ENCODE results near the gene PRKN. TPM values are rescaled to one million over a fixed set of nuclear protein-coding genes. Genes with fewer than 3 reads are reported as not detected.
"Not testable (repeated sequence)": the region's sequence is repeated elsewhere in the genome, so short reads cannot be mapped to it uniquely, and the experiment has no call there.

The PRKN gene
- total RNA-seq, 3 donors from 2014 or later: 5.2 to 10.2 (median 8.1) TPM

GRCh38 chr6:161830866-161831616 is 896.5 kb downstream of the PRKN start:
- no peak for TF ChIP-seq CTCF (IDR thresholded peaks at IDR 0.05)
- Histone ChIP-seq H3K9me3 (no peaks in the 10 kb centered on the region), H3K4me3 (no peak overlapping the region), H3K36me3 (ENCODE audit: low read depth) (no peaks in the 10 kb centered on the region), H3K4me1 (ENCODE audit: low read depth) (no peaks in the 10 kb centered on the region)
- no peak for ATAC-seq
- DNase-seq: no peak
- intact Hi-C loops (cut with DNase I, micrococcal nuclease): no loop called here

- no peak for TF ChIP-seq CTCF (IDR thresholded peaks at IDR 0.05)
- no peaks in the 10 kb centered on the region for H3K9me3 ChIP-seq
- no peak overlapping the region for H3K4me3 ChIP-seq
- no peak for ATAC-seq
- no peaks in the 10 kb centered on the region for H3K36me3 ChIP-seq (ENCODE audit: low read depth)
- no peak for DNase-seq
- no peaks in the 10 kb centered on the region for H3K4me1 ChIP-seq (ENCODE audit: low read depth)
- intact Hi-C loops (cut with DNase I, micrococcal nuclease): no loop called here
Observed at GRCh38 chr6:161829291-161829729, 898.3 kb downstream of the PRKN start.

GRCh38 chr6:161828355-161828754 is 899.2 kb downstream of the PRKN start:
- Histone ChIP-seq H3K9me3 (no peaks in the 10 kb centered on the region), H3K4me1 (ENCODE audit: low read depth) (no peaks in the 10 kb centered on the region), H3K4me3 (no peak overlapping the region), H3K36me3 (ENCODE audit: low read depth) (no peaks in the 10 kb centered on the region)
- DNase-seq: no peak
- intact Hi-C loops (cut with DNase I, micrococcal nuclease): no loop called here
- no peak for ATAC-seq
- no peak for TF ChIP-seq CTCF (IDR thresholded peaks at IDR 0.05)

GRCh38 chr6:161826512-161826911 is 901.1 kb downstream of the PRKN start:
- no peak for TF ChIP-seq CTCF (IDR thresholded peaks at IDR 0.05)
- Histone ChIP-seq H3K9me3 (no peaks in the 10 kb centered on the region), H3K4me1 (ENCODE audit: low read depth) (no peaks in the 10 kb centered on the region), H3K4me3 (no peak overlapping the region), H3K36me3 (ENCODE audit: low read depth) (no peaks in the 10 kb centered on the region)
- DNase-seq (no peak), ATAC-seq (no peak)
- intact Hi-C loops (cut with DNase I, micrococcal nuclease): no loop called here

- H3K4me3 ChIP-seq; H3K36me3 ChIP-seq (ENCODE audit: low read depth); H3K4me1 ChIP-seq (ENCODE audit: low read depth); H3K9me3 ChIP-seq; DNase-seq; intact Hi-C loops (cut with DNase I, micrococcal nuclease); ATAC-seq: not testable (repeated sequence)
Observed at GRCh38 chr6:161822204-161822603, 905.4 kb downstream of the PRKN start.

GRCh38 chr6:161817881-161818280 is 909.7 kb downstream of the PRKN start:
- intact Hi-C loops (cut with DNase I, micrococcal nuclease): no loop called here
- no peaks in the 10 kb centered on the region for H3K9me3 ChIP-seq

More at GRCh38 chr6:161817881-161818280, 909.7 kb downstream of the PRKN start:
- ATAC-seq (no peak), DNase-seq (no peak)
- H3K36me3 ChIP-seq (ENCODE audit: low read depth): no peaks in the 10 kb centered on the region
- no peaks in the 10 kb centered on the region for H3K4me1 ChIP-seq (ENCODE audit: low read depth)
- no peak overlapping the region for H3K4me3 ChIP-seq
- no peak for TF ChIP-seq CTCF (IDR thresholded peaks at IDR 0.05)
